ENCODE measurements around the gene FOXP1.

FOXP1 gene

DNA sequence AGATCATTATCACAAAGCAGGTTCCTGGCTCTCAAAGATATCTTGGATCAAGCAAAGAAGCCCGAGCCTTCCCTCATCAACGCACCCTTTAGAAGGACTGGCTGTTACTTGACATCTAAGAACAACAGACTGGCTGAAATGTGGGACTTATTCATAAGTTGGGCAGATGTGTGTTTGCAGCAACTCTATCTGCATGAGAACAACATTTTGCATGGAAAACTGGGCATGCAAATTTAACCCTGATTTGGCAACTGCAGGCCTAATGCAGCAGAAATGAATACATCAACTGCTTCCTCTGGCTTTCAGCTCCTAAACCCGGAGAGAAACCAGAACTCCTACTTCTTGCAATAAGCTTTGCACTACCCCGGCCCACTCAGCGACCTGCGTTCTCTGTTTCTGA, 35.0 kb upstream of the FOXP1 start:
- in situ Hi-C loops (cut with MboI; ENCODE audit: low pct_unique_long_range_greater_than_20kb, low sequenced_read_pairs, unreplicated experiment), result no loop called here
- no peak for DNase-seq (ENCODE audit: low spot score)
- TF ChIP-seq, protein P1, sequence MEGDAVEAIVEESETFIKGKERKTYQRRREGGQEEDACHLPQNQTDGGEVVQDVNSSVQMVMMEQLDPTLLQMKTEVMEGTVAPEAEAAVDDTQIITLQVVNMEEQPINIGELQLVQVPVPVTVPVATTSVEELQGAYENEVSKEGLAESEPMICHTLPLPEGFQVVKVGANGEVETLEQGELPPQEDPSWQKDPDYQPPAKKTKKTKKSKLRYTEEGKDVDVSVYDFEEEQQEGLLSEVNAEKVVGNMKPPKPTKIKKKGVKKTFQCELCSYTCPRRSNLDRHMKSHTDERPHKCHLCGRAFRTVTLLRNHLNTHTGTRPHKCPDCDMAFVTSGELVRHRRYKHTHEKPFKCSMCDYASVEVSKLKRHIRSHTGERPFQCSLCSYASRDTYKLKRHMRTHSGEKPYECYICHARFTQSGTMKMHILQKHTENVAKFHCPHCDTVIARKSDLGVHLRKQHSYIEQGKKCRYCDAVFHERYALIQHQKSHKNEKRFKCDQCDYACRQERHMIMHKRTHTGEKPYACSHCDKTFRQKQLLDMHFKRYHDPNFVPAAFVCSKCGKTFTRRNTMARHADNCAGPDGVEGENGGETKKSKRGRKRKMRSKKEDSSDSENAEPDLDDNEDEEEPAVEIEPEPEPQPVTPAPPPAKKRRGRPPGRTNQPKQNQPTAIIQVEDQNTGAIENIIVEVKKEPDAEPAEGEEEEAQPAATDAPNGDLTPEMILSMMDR (IDR thresholded peaks at IDR 0.05; ENCODE audit: extremely low read depth, insufficient read depth, missing control alignments), result no peak

DNA sequence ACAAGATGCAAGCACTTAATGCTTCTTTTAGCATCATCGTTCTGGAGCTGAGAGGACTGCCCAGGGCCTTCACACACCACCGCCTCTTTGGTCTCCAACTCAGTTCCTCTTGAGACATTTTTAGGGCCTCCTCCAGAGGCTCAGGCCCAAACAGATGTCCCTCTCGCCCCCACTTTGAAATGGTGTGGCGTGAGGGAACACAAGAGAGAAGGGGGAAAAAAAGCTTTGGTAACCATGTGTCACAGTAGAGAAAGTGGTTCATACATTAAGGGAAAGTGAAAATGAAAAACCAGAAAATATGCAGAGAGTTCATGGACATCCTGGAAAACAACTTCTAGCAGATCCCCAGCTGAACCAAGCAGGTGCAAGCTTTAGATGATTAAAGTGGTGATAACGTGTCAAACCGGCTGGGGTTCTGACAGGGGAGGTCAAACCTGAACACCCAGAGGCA, 33.1 kb upstream of the FOXP1 start:
- in situ Hi-C loops (cut with MboI; ENCODE audit: low pct_unique_long_range_greater_than_20kb, low sequenced_read_pairs, unreplicated experiment), result no loop called here
- TF ChIP-seq, protein P1 (IDR thresholded peaks at IDR 0.05; ENCODE audit: extremely low read depth, insufficient read depth, missing control alignments), result no peak
- DNase-seq (ENCODE audit: low spot score), result no peak

DNA sequence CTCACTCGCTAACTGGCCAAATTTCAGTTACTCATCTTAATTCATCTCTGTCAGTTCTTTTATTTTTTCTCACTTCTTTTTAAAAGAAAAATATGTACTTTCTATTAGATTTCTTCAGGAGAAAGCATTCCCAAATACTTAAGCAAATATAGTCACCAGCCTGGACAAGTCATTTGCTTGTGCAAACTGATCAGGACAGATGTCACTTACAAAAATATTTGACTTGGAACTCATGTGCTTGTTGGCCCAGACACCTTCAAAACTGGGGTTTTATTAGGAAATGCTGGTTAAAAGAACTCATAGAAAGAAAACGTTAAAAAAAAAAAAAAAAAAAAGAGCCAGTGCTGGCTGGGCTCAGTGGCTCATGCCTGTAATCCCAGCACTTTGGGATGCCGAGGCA, 31.3 kb upstream of the FOXP1 start:
- in situ Hi-C loops (cut with MboI; ENCODE audit: low pct_unique_long_range_greater_than_20kb, low sequenced_read_pairs, unreplicated experiment), result no loop called here
- no peak for DNase-seq (ENCODE audit: low spot score)
- TF ChIP-seq, protein P1 (IDR thresholded peaks at IDR 0.05; ENCODE audit: extremely low read depth, insufficient read depth, missing control alignments), result no peak

DNA sequence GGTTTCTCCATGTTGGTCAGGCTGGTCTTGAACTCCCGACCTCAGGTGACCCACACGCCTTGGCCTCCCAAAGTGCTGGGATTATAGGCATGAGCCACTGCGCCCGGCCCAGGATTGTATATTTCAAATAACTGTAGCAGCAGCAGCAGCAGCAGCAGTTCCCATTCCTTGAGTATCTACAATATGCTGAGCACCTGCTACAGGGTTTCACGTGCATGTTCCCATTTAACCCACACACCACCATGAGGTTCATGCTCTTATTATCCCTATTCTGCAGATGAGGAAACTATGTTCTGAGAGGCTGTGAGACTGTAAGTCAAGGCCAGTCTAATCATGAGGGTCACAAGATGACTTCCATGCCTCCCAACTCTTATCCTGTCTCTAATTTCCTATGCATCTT, 30.9 kb upstream of the FOXP1 start:
- no peak for DNase-seq (ENCODE audit: low spot score)
- TF ChIP-seq, protein P1 (IDR thresholded peaks at IDR 0.05; ENCODE audit: extremely low read depth, insufficient read depth, missing control alignments), result no peak
- in situ Hi-C loops (cut with MboI; ENCODE audit: low pct_unique_long_range_greater_than_20kb, low sequenced_read_pairs, unreplicated experiment), result no loop called here

DNA sequence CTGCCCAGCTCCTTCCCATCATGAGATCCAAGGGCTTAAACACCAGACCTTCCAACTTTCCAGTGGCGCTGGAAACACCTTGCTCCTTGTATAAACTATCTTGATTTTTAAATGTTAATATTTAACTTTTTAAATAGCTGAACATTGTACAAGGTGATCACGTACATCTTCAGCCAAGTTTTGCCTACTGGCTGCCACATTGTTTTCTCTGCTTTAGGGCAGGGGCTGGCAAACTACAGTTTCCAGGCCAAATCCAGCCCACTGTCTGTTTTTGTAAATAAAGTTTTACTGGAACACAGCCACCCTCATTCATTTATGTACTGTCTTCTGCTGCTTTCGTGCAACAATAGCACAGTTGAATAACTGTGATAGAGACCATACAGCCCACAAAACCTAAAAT, 27.6 kb upstream of the FOXP1 start:
- in situ Hi-C loops (cut with MboI; ENCODE audit: low pct_unique_long_range_greater_than_20kb, low sequenced_read_pairs, unreplicated experiment), result no loop called here
- DNase-seq (ENCODE audit: low spot score), result no peak
- TF ChIP-seq, protein P1 (IDR thresholded peaks at IDR 0.05; ENCODE audit: extremely low read depth, insufficient read depth, missing control alignments), result no peak

DNA sequence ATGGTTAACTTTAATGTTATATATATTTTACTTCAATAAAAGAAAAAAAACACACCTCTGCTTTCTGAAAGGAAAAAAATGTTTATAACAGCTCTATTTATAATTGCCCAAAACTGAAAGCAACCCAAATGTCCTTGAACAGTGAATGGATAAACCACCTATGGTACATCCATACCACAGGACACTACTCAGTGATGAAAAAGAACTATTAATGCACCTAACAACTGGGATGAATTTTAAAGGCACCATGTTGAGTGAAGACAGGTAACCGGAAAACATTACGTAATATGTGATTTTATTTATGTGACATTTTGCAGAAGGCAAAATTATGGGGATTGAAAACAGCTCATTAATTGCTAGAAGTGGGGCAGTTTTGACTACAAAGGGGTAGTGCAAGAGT, 23.8 kb upstream of the FOXP1 start:
- TF ChIP-seq, protein P1 (IDR thresholded peaks at IDR 0.05; ENCODE audit: extremely low read depth, insufficient read depth, missing control alignments), result no peak
- DNase-seq (ENCODE audit: low spot score), result no peak
- in situ Hi-C loops (cut with MboI; ENCODE audit: low pct_unique_long_range_greater_than_20kb, low sequenced_read_pairs, unreplicated experiment), result no loop called here

DNA sequence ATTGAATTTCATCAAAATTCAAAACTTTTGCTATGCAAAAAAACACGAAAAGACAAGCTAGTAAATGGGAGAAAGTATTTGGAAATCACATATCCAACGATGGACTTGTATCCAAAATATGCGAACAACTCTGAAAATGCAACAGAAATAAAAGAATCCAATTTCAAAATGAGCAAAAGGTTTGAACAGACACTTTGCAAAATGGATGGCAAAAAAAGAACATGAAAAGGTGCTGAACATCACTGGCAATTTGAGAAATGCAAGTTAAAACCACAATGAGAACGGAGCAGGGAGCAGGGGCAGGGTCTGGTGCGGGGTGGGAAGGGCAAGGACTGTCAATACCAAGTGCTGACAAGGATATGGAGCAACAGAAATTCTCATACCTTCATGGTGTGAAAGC, 23.1 kb upstream of the FOXP1 start:
- no peak for DNase-seq (ENCODE audit: low spot score)
- in situ Hi-C loops (cut with MboI; ENCODE audit: low pct_unique_long_range_greater_than_20kb, low sequenced_read_pairs, unreplicated experiment), result no loop called here

More for the DNA sequence above, 23.1 kb upstream of the FOXP1 start:
- TF ChIP-seq, protein P1 (IDR thresholded peaks at IDR 0.05; ENCODE audit: extremely low read depth, insufficient read depth, missing control alignments), result no peak

Measured in GM13977 (cell line).